ENCODE results near the gene ABLIM2. TPM values are rescaled to one million over a fixed set of nuclear protein-coding genes. Genes with fewer than 3 reads are reported as not detected.
"Not testable (repeated sequence)": the region's sequence is repeated elsewhere in the genome, so short reads cannot be mapped to it uniquely, and the experiment has no call there.

The ABLIM2 gene
- total RNA-seq, 1 experiment from 2014 or later = 2.3 TPM

- no peak for DNase-seq (ENCODE audit: extremely low read depth, low read depth)
Measured at GRCh38 chr4:8144359-8144758, 14.3 kb downstream of the ABLIM2 start.

GRCh38 chr4:8143392-8144140, 15.0 kb downstream of the ABLIM2 start:
- DNase-seq (ENCODE audit: extremely low read depth, low read depth) = no peak

- no peak for DNase-seq (ENCODE audit: extremely low read depth, low read depth)
Measured at GRCh38 chr4:8142556-8142955, 16.1 kb downstream of the ABLIM2 start.

GRCh38 chr4:8141935-8142334, 16.7 kb downstream of the ABLIM2 start:
- no peak for DNase-seq (ENCODE audit: extremely low read depth, low read depth)

GRCh38 chr4:8140915-8141314, 17.7 kb downstream of the ABLIM2 start:
- no peak for DNase-seq (ENCODE audit: extremely low read depth, low read depth)

GRCh38 chr4:8139726-8140125, 18.9 kb downstream of the ABLIM2 start:
- not testable (repeated sequence) for DNase-seq (ENCODE audit: extremely low read depth, low read depth)

GRCh38 chr4:8136972-8137710, 21.5 kb downstream of the ABLIM2 start:
- DNase-seq (ENCODE audit: extremely low read depth, low read depth) = no peak

- DNase-seq (ENCODE audit: extremely low read depth, low read depth) = no peak
Measured at GRCh38 chr4:8136529-8136928, 22.1 kb downstream of the ABLIM2 start.

- no peak for DNase-seq (ENCODE audit: extremely low read depth, low read depth)
Measured at GRCh38 chr4:8135666-8136065, 22.9 kb downstream of the ABLIM2 start.

- no peak for DNase-seq (ENCODE audit: extremely low read depth, low read depth)
Measured at GRCh38 chr4:8133897-8134563, 24.6 kb downstream of the ABLIM2 start.

- no peak for DNase-seq (ENCODE audit: extremely low read depth, low read depth)
Measured at GRCh38 chr4:8132947-8133705, 25.5 kb downstream of the ABLIM2 start.

- no peak for DNase-seq (ENCODE audit: extremely low read depth, low read depth)
Measured at GRCh38 chr4:8132400-8132799, 26.2 kb downstream of the ABLIM2 start.

- no peak for DNase-seq (ENCODE audit: extremely low read depth, low read depth)
Measured at GRCh38 chr4:8131826-8132225, 26.8 kb downstream of the ABLIM2 start.

GRCh38 chr4:8131210-8131609, 27.4 kb downstream of the ABLIM2 start:
- DNase-seq (ENCODE audit: extremely low read depth, low read depth) = no peak

GRCh38 chr4:8130346-8131066, 28.1 kb downstream of the ABLIM2 start:
- no peak for DNase-seq (ENCODE audit: extremely low read depth, low read depth)

GRCh38 chr4:8129785-8130184, 28.8 kb downstream of the ABLIM2 start:
- DNase-seq (ENCODE audit: extremely low read depth, low read depth) = no peak

- no peak for DNase-seq (ENCODE audit: extremely low read depth, low read depth)
Measured at GRCh38 chr4:8129136-8129535, 29.5 kb downstream of the ABLIM2 start.

- DNase-seq (ENCODE audit: extremely low read depth, low read depth) = no peak
Measured at GRCh38 chr4:8128100-8128856, 30.3 kb downstream of the ABLIM2 start.

GRCh38 chr4:8127051-8127826, 31.4 kb downstream of the ABLIM2 start:
- DNase-seq (ENCODE audit: extremely low read depth, low read depth) = no peak

Data from NCI-H460 (cell line).